Measurements from ENCODE around the gene CD8A.
"Not testable (repeated sequence)": the region's sequence is repeated elsewhere in the genome, so short reads cannot be mapped to it uniquely, and the experiment has no call there.

- TF ChIP-seq CTCF (conservative IDR thresholded peaks at IDR 0.05); EZH2 (IDR thresholded peaks at IDR 0.05; ENCODE audit: low read depth): not testable (repeated sequence)
Measured at GRCh38 chr2:86836915-86837695, 46.4 kb upstream of the CD8A start.

Measured in PC-9 (cell line).